Endodermal cell (in vitro differentiated cells): ENCODE results near the gene TLL1. TPM values are rescaled to one million over a fixed set of nuclear protein-coding genes. Genes with fewer than 3 reads are reported as not detected.

ENCODE experiments used
- DNase-seq: peaks from one replicate; pipeline ENCODE4 v3.0.0-alpha.2; 2017
- H3K27ac ChIP-seq: 2 replicates; pipeline ENCODE4 v1.5.1; 2013; ENCODE audit warnings: mild to moderate bottlenecking, low read depth, low read length, moderate library complexity
- H3K27me3 ChIP-seq: 2 replicates; pipeline ENCODE4 v1.6.1; 2013; ENCODE audit warnings: mild to moderate bottlenecking, low read length, moderate library complexity; ENCODE audit not compliant: insufficient read depth, control insufficient read depth, poor library complexity, severe bottlenecking
- H3K36me3 ChIP-seq: 2 replicates; pipeline ENCODE4 v1.7.0; 2013; ENCODE audit warnings: mild to moderate bottlenecking, low read length, moderate library complexity; ENCODE audit not compliant: control insufficient read depth, insufficient read depth
- H3K4me1 ChIP-seq: one replicate; pipeline ENCODE4 v1.7.0; 2013; ENCODE audit warnings: low read length; ENCODE audit not compliant: control insufficient read depth, insufficient read depth
- H3K4me3 ChIP-seq: 2 replicates; pipeline ENCODE4 v1.5.1; 2013; ENCODE audit warnings: mild to moderate bottlenecking, low read length, moderate library complexity
- H3K9ac ChIP-seq: 2 replicates; pipeline ENCODE4 v1.6.1; 2013; ENCODE audit warnings: mild to moderate bottlenecking, low read length, moderate library complexity; ENCODE audit not compliant: poor library complexity, severe bottlenecking; ENCODE audit errors: extremely low read depth
- H3K9me3 ChIP-seq: 2 replicates; pipeline ENCODE4 v1.6.1; 2013; ENCODE audit warnings: mild to moderate bottlenecking, low read length, moderate library complexity; ENCODE audit not compliant: control insufficient read depth
- H3K27ac Mint-ChIP-seq: 2 replicates; pipeline ENCODE4 v1.8.0; 2020; ENCODE audit warnings: mixed read lengths
- H3K27me3 Mint-ChIP-seq: 2 replicates; pipeline ENCODE4 v1.8.0; 2021; ENCODE audit warnings: mild to moderate bottlenecking, mixed read lengths; ENCODE audit not compliant: insufficient read depth
- H3K36me3 Mint-ChIP-seq: 2 replicates; pipeline ENCODE4 v1.8.0; 2020; ENCODE audit warnings: low read depth, mixed read lengths
- H3K4me1 Mint-ChIP-seq: 2 replicates; pipeline ENCODE4 v1.8.0; 2020; ENCODE audit warnings: mixed read lengths
- H3K4me3 Mint-ChIP-seq: 2 replicates; pipeline ENCODE4 v1.8.0; 2020; ENCODE audit warnings: mild to moderate bottlenecking, moderate library complexity, mixed read lengths
- H3K9me3 Mint-ChIP-seq: 2 replicates; pipeline ENCODE4 v1.8.0; 2020; ENCODE audit warnings: mild to moderate bottlenecking, mixed read lengths
- WGBS, 2 experiments: methylation state at CpG; one replicate each; pipeline versions ENCODE4 v1.1.5 to v1.1.7; 2013; ENCODE audit warnings: missing lambda C conversion rate in 2 of 2, mixed read lengths in 1 of 2; ENCODE audit not compliant: insufficient coverage in 1 of 2, insufficient read length in 1 of 2; 5-methylcytosine and 5-hydroxymethylcytosine counted together
- total RNA-seq, 2 donors: library from RNA; stranded (reverse); fragmentation: NEBNext Ultra II Directional in 1 of 2; extraction: Animal tissue kit (Norgen Biotek cat#: 25700) in 1 of 2; gene quantifications; 2 replicates in 1 of 2; 3 replicates in 1 of 2; pipeline ENCODE4 v1.2.1, GENCODE V29; 2021
- TF ChIP-seq, protein P1 (sequence below): fragments of 200-600 bp; sonication (generic); conservative IDR thresholded peaks from 2 replicates; pipeline ENCODE4 v1.5.0; 2021; ENCODE audit warnings: antibody characterized with exemption, mild to moderate bottlenecking

Gene TLL1
- total RNA-seq, 2 donors from 2014 or later, result 0.18 to 3.8 TPM

GRCh38 chr4:165927815-165928214 lies 54.8 kb downstream of the TLL1 start:
- H3K36me3 Mint-ChIP-seq, result no peaks in the 10 kb centered on the region
- no peaks in the 10 kb centered on the region for H3K9me3 ChIP-seq
- H3K4me3 Mint-ChIP-seq, result no peak overlapping the region
- no peak for DNase-seq
- peaks cover 4% of the 10 kb centered on the region for H3K4me1 Mint-ChIP-seq
- no peaks in the 10 kb centered on the region for H3K27me3 Mint-ChIP-seq
- H3K36me3 ChIP-seq, result no peaks in the 10 kb centered on the region
- H3K27me3 ChIP-seq, result no peaks in the 10 kb centered on the region
- no peaks in the 10 kb centered on the region for H3K4me1 ChIP-seq
- H3K27ac ChIP-seq, result no peak overlapping the region
- no peak overlapping the region for H3K27ac Mint-ChIP-seq
- H3K9me3 Mint-ChIP-seq, result no peaks in the 10 kb centered on the region
- no peak overlapping the region for H3K4me3 ChIP-seq
- TF ChIP-seq, protein P1, sequence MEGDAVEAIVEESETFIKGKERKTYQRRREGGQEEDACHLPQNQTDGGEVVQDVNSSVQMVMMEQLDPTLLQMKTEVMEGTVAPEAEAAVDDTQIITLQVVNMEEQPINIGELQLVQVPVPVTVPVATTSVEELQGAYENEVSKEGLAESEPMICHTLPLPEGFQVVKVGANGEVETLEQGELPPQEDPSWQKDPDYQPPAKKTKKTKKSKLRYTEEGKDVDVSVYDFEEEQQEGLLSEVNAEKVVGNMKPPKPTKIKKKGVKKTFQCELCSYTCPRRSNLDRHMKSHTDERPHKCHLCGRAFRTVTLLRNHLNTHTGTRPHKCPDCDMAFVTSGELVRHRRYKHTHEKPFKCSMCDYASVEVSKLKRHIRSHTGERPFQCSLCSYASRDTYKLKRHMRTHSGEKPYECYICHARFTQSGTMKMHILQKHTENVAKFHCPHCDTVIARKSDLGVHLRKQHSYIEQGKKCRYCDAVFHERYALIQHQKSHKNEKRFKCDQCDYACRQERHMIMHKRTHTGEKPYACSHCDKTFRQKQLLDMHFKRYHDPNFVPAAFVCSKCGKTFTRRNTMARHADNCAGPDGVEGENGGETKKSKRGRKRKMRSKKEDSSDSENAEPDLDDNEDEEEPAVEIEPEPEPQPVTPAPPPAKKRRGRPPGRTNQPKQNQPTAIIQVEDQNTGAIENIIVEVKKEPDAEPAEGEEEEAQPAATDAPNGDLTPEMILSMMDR, result no peak
- WGBS, 2 experiments, result 91% methylated on average over 3 of the region's 3 CpGs; no CpG with 5 or more reads in 1 of the 2 experiments
- no peak overlapping the region for H3K9ac ChIP-seq

- peaks cover 4% of the 10 kb centered on the region for H3K4me1 Mint-ChIP-seq
- TF ChIP-seq, protein P1, result no peak
- Histone ChIP-seq H3K9ac (no peak overlapping the region), H3K9me3 (no peaks in the 10 kb centered on the region), H3K27ac (no peak overlapping the region), H3K36me3 (no peaks in the 10 kb centered on the region), H3K4me3 (no peak overlapping the region), H3K4me1 (no peaks in the 10 kb centered on the region), H3K27me3 (no peaks in the 10 kb centered on the region)
- WGBS, 2 experiments, result 97 to 100% methylated on average over 1 to 2 of the region's 2 CpGs
- H3K27me3 Mint-ChIP-seq, result no peaks in the 10 kb centered on the region
- H3K36me3 Mint-ChIP-seq, result no peaks in the 10 kb centered on the region
- H3K9me3 Mint-ChIP-seq, result no peaks in the 10 kb centered on the region
- no peak overlapping the region for H3K27ac Mint-ChIP-seq
- DNase-seq, result no peak
- no peak overlapping the region for H3K4me3 Mint-ChIP-seq
Observed at GRCh38 chr4:165928601-165929000, 55.6 kb downstream of the TLL1 start.

- H3K9me3 Mint-ChIP-seq, result no peaks in the 10 kb centered on the region
- Histone ChIP-seq H3K4me1 (no peaks in the 10 kb centered on the region), H3K9me3 (no peaks in the 10 kb centered on the region), H3K4me3 (no peak overlapping the region), H3K36me3 (no peaks in the 10 kb centered on the region), H3K9ac (no peak overlapping the region), H3K27ac (no peak overlapping the region), H3K27me3 (no peaks in the 10 kb centered on the region)
- 86 to 96% methylated on average over 1 to 2 of the region's 2 CpGs for WGBS, 2 experiments
- no peak for DNase-seq
- no peak overlapping the region for H3K27ac Mint-ChIP-seq
- TF ChIP-seq, protein P1, result no peak
- H3K27me3 Mint-ChIP-seq, result no peaks in the 10 kb centered on the region
- H3K36me3 Mint-ChIP-seq, result no peaks in the 10 kb centered on the region
- H3K4me1 Mint-ChIP-seq, result peaks cover 4% of the 10 kb centered on the region
- H3K4me3 Mint-ChIP-seq, result no peak overlapping the region
Observed at GRCh38 chr4:165929662-165930061, 56.6 kb downstream of the TLL1 start.
